ENCODE measurements around the gene SHTN1.

SHTN1 gene

GRCh38 chr10:116947841-116948529, 57.0 kb downstream of the SHTN1 start:
- peaks cover 8% of the 10 kb centered on the region for H3K4me1 ChIP-seq (ENCODE audit: control insufficient read depth, insufficient read depth, low read length)
- H3K36me3 ChIP-seq (ENCODE audit: control insufficient read depth, insufficient read depth, low read length) = peaks cover 5% of the 10 kb centered on the region
- no peaks in the 10 kb centered on the region for H3K27me3 ChIP-seq (ENCODE audit: control insufficient read depth, insufficient read depth, low read length)
- no peaks in the 10 kb centered on the region for H3K9me3 ChIP-seq (ENCODE audit: control insufficient read depth, low read length)
- H3K4me3 ChIP-seq (ENCODE audit: low read length) = no peak overlapping the region
- H3K9ac ChIP-seq (ENCODE audit: low read length) = no peak overlapping the region

- Histone ChIP-seq H3K36me3 (ENCODE audit: control insufficient read depth, insufficient read depth, low read length) (no peaks in the 10 kb centered on the region), H3K27me3 (ENCODE audit: control insufficient read depth, insufficient read depth, low read length) (no peaks in the 10 kb centered on the region), H3K9me3 (ENCODE audit: control insufficient read depth, low read length) (no peaks in the 10 kb centered on the region), H3K4me1 (ENCODE audit: control insufficient read depth, insufficient read depth, low read length) (peaks cover 8% of the 10 kb centered on the region), H3K9ac (ENCODE audit: low read length) (no peak overlapping the region), H3K4me3 (ENCODE audit: low read length) (no peak overlapping the region)
These were observed 60.1 kb downstream of the SHTN1 start for GRCh38 chr10:116944911-116945310.

- H3K9me3 ChIP-seq (ENCODE audit: control insufficient read depth, low read length) = no peaks in the 10 kb centered on the region
- no peak overlapping the region for H3K4me3 ChIP-seq (ENCODE audit: low read length)
- H3K27me3 ChIP-seq (ENCODE audit: control insufficient read depth, insufficient read depth, low read length) = no peaks in the 10 kb centered on the region
- H3K4me1 ChIP-seq (ENCODE audit: control insufficient read depth, insufficient read depth, low read length) = no peaks in the 10 kb centered on the region
- no peak overlapping the region for H3K9ac ChIP-seq (ENCODE audit: low read length)
- no peaks in the 10 kb centered on the region for H3K36me3 ChIP-seq (ENCODE audit: control insufficient read depth, insufficient read depth, low read length)
These were observed 73.2 kb downstream of the SHTN1 start for GRCh38 chr10:116931806-116932205.

- no peak overlapping the region for H3K4me3 ChIP-seq (ENCODE audit: low read length)
- H3K4me1 ChIP-seq (ENCODE audit: control insufficient read depth, insufficient read depth, low read length) = no peaks in the 10 kb centered on the region
- no peaks in the 10 kb centered on the region for H3K27me3 ChIP-seq (ENCODE audit: control insufficient read depth, insufficient read depth, low read length)
- no peak overlapping the region for H3K9ac ChIP-seq (ENCODE audit: low read length)
- H3K36me3 ChIP-seq (ENCODE audit: control insufficient read depth, insufficient read depth, low read length) = no peaks in the 10 kb centered on the region
- no peaks in the 10 kb centered on the region for H3K9me3 ChIP-seq (ENCODE audit: control insufficient read depth, low read length)
These were observed 78.6 kb downstream of the SHTN1 start for GRCh38 chr10:116926426-116926825.

GRCh38 chr10:116925056-116925455, 79.9 kb downstream of the SHTN1 start:
- H3K4me1 ChIP-seq (ENCODE audit: control insufficient read depth, insufficient read depth, low read length) = no peaks in the 10 kb centered on the region
- no peak overlapping the region for H3K9ac ChIP-seq (ENCODE audit: low read length)
- H3K4me3 ChIP-seq (ENCODE audit: low read length) = no peak overlapping the region
- H3K9me3 ChIP-seq (ENCODE audit: control insufficient read depth, low read length) = no peaks in the 10 kb centered on the region
- no peaks in the 10 kb centered on the region for H3K36me3 ChIP-seq (ENCODE audit: control insufficient read depth, insufficient read depth, low read length)
- no peaks in the 10 kb centered on the region for H3K27me3 ChIP-seq (ENCODE audit: control insufficient read depth, insufficient read depth, low read length)

- H3K9me3 ChIP-seq (ENCODE audit: control insufficient read depth, low read length) = no peaks in the 10 kb centered on the region
- no peak overlapping the region for H3K9ac ChIP-seq (ENCODE audit: low read length)
- H3K36me3 ChIP-seq (ENCODE audit: control insufficient read depth, insufficient read depth, low read length) = no peaks in the 10 kb centered on the region
- no peaks in the 10 kb centered on the region for H3K4me1 ChIP-seq (ENCODE audit: control insufficient read depth, insufficient read depth, low read length)
- no peaks in the 10 kb centered on the region for H3K27me3 ChIP-seq (ENCODE audit: control insufficient read depth, insufficient read depth, low read length)
- no peak overlapping the region for H3K4me3 ChIP-seq (ENCODE audit: low read length)
These were observed 85.3 kb downstream of the SHTN1 start for GRCh38 chr10:116919706-116920105.

GRCh38 chr10:116919164-116919563, 85.8 kb downstream of the SHTN1 start:
- Histone ChIP-seq H3K27me3 (ENCODE audit: control insufficient read depth, insufficient read depth, low read length) (no peaks in the 10 kb centered on the region), H3K4me3 (ENCODE audit: low read length) (no peak overlapping the region), H3K4me1 (ENCODE audit: control insufficient read depth, insufficient read depth, low read length) (no peaks in the 10 kb centered on the region), H3K9me3 (ENCODE audit: control insufficient read depth, low read length) (no peaks in the 10 kb centered on the region), H3K9ac (ENCODE audit: low read length) (no peak overlapping the region), H3K36me3 (ENCODE audit: control insufficient read depth, insufficient read depth, low read length) (no peaks in the 10 kb centered on the region)

- Histone ChIP-seq H3K4me1 (ENCODE audit: control insufficient read depth, insufficient read depth, low read length) (no peaks in the 10 kb centered on the region), H3K36me3 (ENCODE audit: control insufficient read depth, insufficient read depth, low read length) (no peaks in the 10 kb centered on the region), H3K4me3 (ENCODE audit: low read length) (no peak overlapping the region), H3K27me3 (ENCODE audit: control insufficient read depth, insufficient read depth, low read length) (no peaks in the 10 kb centered on the region), H3K9ac (ENCODE audit: low read length) (no peak overlapping the region), H3K9me3 (ENCODE audit: control insufficient read depth, low read length) (no peaks in the 10 kb centered on the region)
These were observed 86.4 kb downstream of the SHTN1 start for GRCh38 chr10:116918583-116918982.

- no peaks in the 10 kb centered on the region for H3K9me3 ChIP-seq (ENCODE audit: control insufficient read depth, low read length)
These were observed 87.5 kb downstream of the SHTN1 start for GRCh38 chr10:116917481-116917880.

GRCh38 chr10:116915340-116915739, 89.6 kb downstream of the SHTN1 start:
- no peaks in the 10 kb centered on the region for H3K4me1 ChIP-seq (ENCODE audit: control insufficient read depth, insufficient read depth, low read length)
- H3K4me3 ChIP-seq (ENCODE audit: low read length) = no peak overlapping the region
- no peaks in the 10 kb centered on the region for H3K9me3 ChIP-seq (ENCODE audit: control insufficient read depth, low read length)
- H3K36me3 ChIP-seq (ENCODE audit: control insufficient read depth, insufficient read depth, low read length) = no peaks in the 10 kb centered on the region
- H3K27me3 ChIP-seq (ENCODE audit: control insufficient read depth, insufficient read depth, low read length) = no peaks in the 10 kb centered on the region
- H3K9ac ChIP-seq (ENCODE audit: low read length) = no peak overlapping the region

More at GRCh38 chr10:116917481-116917880, 87.5 kb downstream of the SHTN1 start:
- H3K4me1 ChIP-seq (ENCODE audit: control insufficient read depth, insufficient read depth, low read length) = no peaks in the 10 kb centered on the region
- H3K27me3 ChIP-seq (ENCODE audit: control insufficient read depth, insufficient read depth, low read length) = no peaks in the 10 kb centered on the region
- no peak overlapping the region for H3K4me3 ChIP-seq (ENCODE audit: low read length)
- H3K36me3 ChIP-seq (ENCODE audit: control insufficient read depth, insufficient read depth, low read length) = no peaks in the 10 kb centered on the region
- no peak overlapping the region for H3K9ac ChIP-seq (ENCODE audit: low read length)

- Histone ChIP-seq H3K36me3 (ENCODE audit: control insufficient read depth, insufficient read depth, low read length) (no peaks in the 10 kb centered on the region), H3K9ac (ENCODE audit: low read length) (no peak overlapping the region), H3K4me1 (ENCODE audit: control insufficient read depth, insufficient read depth, low read length) (no peaks in the 10 kb centered on the region), H3K27me3 (ENCODE audit: control insufficient read depth, insufficient read depth, low read length) (no peaks in the 10 kb centered on the region), H3K4me3 (ENCODE audit: low read length) (no peak overlapping the region), H3K9me3 (ENCODE audit: control insufficient read depth, low read length) (no peaks in the 10 kb centered on the region)
These were observed 91.3 kb downstream of the SHTN1 start for GRCh38 chr10:116913695-116914094.

- H3K9ac ChIP-seq (ENCODE audit: low read length) = no peak overlapping the region
- H3K36me3 ChIP-seq (ENCODE audit: control insufficient read depth, insufficient read depth, low read length) = no peaks in the 10 kb centered on the region
- H3K4me3 ChIP-seq (ENCODE audit: low read length) = no peak overlapping the region
- no peaks in the 10 kb centered on the region for H3K27me3 ChIP-seq (ENCODE audit: control insufficient read depth, insufficient read depth, low read length)
- H3K9me3 ChIP-seq (ENCODE audit: control insufficient read depth, low read length) = no peaks in the 10 kb centered on the region
- H3K4me1 ChIP-seq (ENCODE audit: control insufficient read depth, insufficient read depth, low read length) = no peaks in the 10 kb centered on the region
These were observed 92.8 kb downstream of the SHTN1 start for GRCh38 chr10:116912162-116912561.

- no peaks in the 10 kb centered on the region for H3K9me3 ChIP-seq (ENCODE audit: control insufficient read depth, low read length)
- H3K27me3 ChIP-seq (ENCODE audit: control insufficient read depth, insufficient read depth, low read length) = no peaks in the 10 kb centered on the region
- no peak overlapping the region for H3K9ac ChIP-seq (ENCODE audit: low read length)
- no peak overlapping the region for H3K4me3 ChIP-seq (ENCODE audit: low read length)
- H3K36me3 ChIP-seq (ENCODE audit: control insufficient read depth, insufficient read depth, low read length) = no peaks in the 10 kb centered on the region
- no peaks in the 10 kb centered on the region for H3K4me1 ChIP-seq (ENCODE audit: control insufficient read depth, insufficient read depth, low read length)
These were observed 94.1 kb downstream of the SHTN1 start for GRCh38 chr10:116910910-116911309.
